ENCODE results near the gene SLC8B1.

DNA sequence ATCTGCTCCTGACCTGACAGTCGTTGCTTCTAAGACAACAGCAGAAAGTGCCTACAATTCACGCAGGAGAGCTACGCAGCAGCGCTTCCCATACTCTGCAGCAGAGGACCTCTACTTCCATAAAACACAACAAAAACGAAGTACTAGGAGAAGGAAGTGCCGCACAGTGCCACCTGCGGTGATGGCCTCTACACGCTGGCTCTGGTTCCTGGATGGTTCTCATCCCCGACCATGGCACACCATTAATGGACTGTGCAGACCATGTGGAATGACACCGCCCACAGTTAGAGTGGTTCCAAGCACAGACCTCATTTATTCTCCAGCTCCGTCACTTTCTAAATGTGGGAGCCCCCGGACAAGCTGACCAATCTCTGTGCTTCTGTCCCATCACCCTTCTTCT lies 85.4 kb downstream of the SLC8B1 start:
- TF ChIP-seq POLR2AphosphoS5 (IDR thresholded peaks at IDR 0.05) (no peak), TAF1 (IDR thresholded peaks at IDR 0.05; ENCODE audit: low read depth) (no peak), EZH2 (IDR thresholded peaks at IDR 0.05; ENCODE audit: borderline replicate concordance, insufficient read depth, low read length, poor library complexity, severe bottlenecking) (no peak), MXI1 (conservative IDR thresholded peaks at IDR 0.05; ENCODE audit: poor library complexity, severe bottlenecking) (no peak), RAD21 (conservative IDR thresholded peaks at IDR 0.05) (no peak), SMC3 (conservative IDR thresholded peaks at IDR 0.05; ENCODE audit: poor library complexity) (no peak)
- TF ChIP-seq, protein P1, sequence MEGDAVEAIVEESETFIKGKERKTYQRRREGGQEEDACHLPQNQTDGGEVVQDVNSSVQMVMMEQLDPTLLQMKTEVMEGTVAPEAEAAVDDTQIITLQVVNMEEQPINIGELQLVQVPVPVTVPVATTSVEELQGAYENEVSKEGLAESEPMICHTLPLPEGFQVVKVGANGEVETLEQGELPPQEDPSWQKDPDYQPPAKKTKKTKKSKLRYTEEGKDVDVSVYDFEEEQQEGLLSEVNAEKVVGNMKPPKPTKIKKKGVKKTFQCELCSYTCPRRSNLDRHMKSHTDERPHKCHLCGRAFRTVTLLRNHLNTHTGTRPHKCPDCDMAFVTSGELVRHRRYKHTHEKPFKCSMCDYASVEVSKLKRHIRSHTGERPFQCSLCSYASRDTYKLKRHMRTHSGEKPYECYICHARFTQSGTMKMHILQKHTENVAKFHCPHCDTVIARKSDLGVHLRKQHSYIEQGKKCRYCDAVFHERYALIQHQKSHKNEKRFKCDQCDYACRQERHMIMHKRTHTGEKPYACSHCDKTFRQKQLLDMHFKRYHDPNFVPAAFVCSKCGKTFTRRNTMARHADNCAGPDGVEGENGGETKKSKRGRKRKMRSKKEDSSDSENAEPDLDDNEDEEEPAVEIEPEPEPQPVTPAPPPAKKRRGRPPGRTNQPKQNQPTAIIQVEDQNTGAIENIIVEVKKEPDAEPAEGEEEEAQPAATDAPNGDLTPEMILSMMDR (IDR thresholded peaks at IDR 0.05; ENCODE audit: poor library complexity, severe bottlenecking) = no peak

Measured in neural cell (in vitro differentiated cells).